ENCODE data around the gene CDC16. TPM values are rescaled to one million over a fixed set of nuclear protein-coding genes. Genes with fewer than 3 reads are reported as not detected.
"Not testable (repeated sequence)": the region's sequence is repeated elsewhere in the genome, so short reads cannot be mapped to it uniquely, and the experiment has no call there.

CDC16 gene
- polyA plus RNA-seq, 4 donors: 39.4 to 87.8 (median 48.5) TPM

GRCh38 chr13:114259374-114259773 lies 24.7 kb downstream of the CDC16 start:
- DNase-seq: no peak
- Histone ChIP-seq H3K27ac (ENCODE audit: low read depth in 1 of 3, low read length in 2 of 3) (no peak overlapping the region), H3K27me3 (ENCODE audit: control insufficient read depth in 3 of 3, insufficient read depth in 3 of 3, low read length in 3 of 3) (no peaks in the 10 kb centered on the region), H3K9me3 (ENCODE audit: control insufficient read depth in 2 of 2, insufficient read depth in 1 of 2, low read depth in 1 of 2, low read length in 1 of 2) (no peaks in the 10 kb centered on the region), H3K4me3 (ENCODE audit: low read depth in 1 of 3, low read length in 3 of 3) (no peak overlapping the region), H3K4me1 (ENCODE audit: control insufficient read depth in 3 of 3, insufficient read depth in 2 of 3, low read depth in 1 of 3, low read length in 2 of 3) (no peaks in the 10 kb centered on the region), H3K36me3 (ENCODE audit: control insufficient read depth in 3 of 3, insufficient read depth in 2 of 3, low read depth in 1 of 3, low read length in 3 of 3) (peaks cover 17 to 50% (median 25%) of the 10 kb centered on the region in 3 donors)
- WGBS, 3 donors: 87 to 93% (median 90%) methylated on average over 7 of the region's 7 CpGs
- FAIRE-seq: no peak

GRCh38 chr13:114259974-114260373 lies 25.3 kb downstream of the CDC16 start:
- WGBS, 3 donors: 68 to 83% (median 77%) methylated on average over 4 of the region's 4 CpGs
- no peaks in the 10 kb centered on the region for H3K4me1 ChIP-seq (ENCODE audit: control insufficient read depth in 3 of 3, insufficient read depth in 2 of 3, low read depth in 1 of 3, low read length in 2 of 3)
- no peak for DNase-seq
- no peak overlapping the region for H3K27ac ChIP-seq (ENCODE audit: low read depth in 1 of 3, low read length in 2 of 3)
- no peak overlapping the region for H3K4me3 ChIP-seq (ENCODE audit: low read depth in 1 of 3, low read length in 3 of 3)
- FAIRE-seq: no peak
- H3K27me3 ChIP-seq (ENCODE audit: control insufficient read depth in 3 of 3, insufficient read depth in 3 of 3, low read length in 3 of 3): no peaks in the 10 kb centered on the region
- no peaks in the 10 kb centered on the region for H3K9me3 ChIP-seq (ENCODE audit: control insufficient read depth in 2 of 2, insufficient read depth in 1 of 2, low read depth in 1 of 2, low read length in 1 of 2)
- H3K36me3 ChIP-seq (ENCODE audit: control insufficient read depth in 3 of 3, insufficient read depth in 2 of 3, low read depth in 1 of 3, low read length in 3 of 3): peaks cover 18 to 54% (median 25%) of the 10 kb centered on the region in 3 donors

- no peak overlapping the region for H3K27ac ChIP-seq (ENCODE audit: low read depth in 1 of 3, low read length in 2 of 3)
- peaks cover 17 to 53% (median 25%) of the 10 kb centered on the region in 3 donors for H3K36me3 ChIP-seq (ENCODE audit: control insufficient read depth in 3 of 3, insufficient read depth in 2 of 3, low read depth in 1 of 3, low read length in 3 of 3)
- FAIRE-seq (no peak), DNase-seq (no peak)
- WGBS, 3 donors: 86 to 98% (median 91%) methylated on average over 3 of the region's 3 CpGs
- H3K27me3 ChIP-seq (ENCODE audit: control insufficient read depth in 3 of 3, insufficient read depth in 3 of 3, low read length in 3 of 3): no peaks in the 10 kb centered on the region
- no peak overlapping the region for H3K4me3 ChIP-seq (ENCODE audit: low read depth in 1 of 3, low read length in 3 of 3)
- no peaks in the 10 kb centered on the region for H3K9me3 ChIP-seq (ENCODE audit: control insufficient read depth in 2 of 2, insufficient read depth in 1 of 2, low read depth in 1 of 2, low read length in 1 of 2)
- no peaks in the 10 kb centered on the region for H3K4me1 ChIP-seq (ENCODE audit: control insufficient read depth in 3 of 3, insufficient read depth in 2 of 3, low read depth in 1 of 3, low read length in 2 of 3)
These were observed 26.1 kb downstream of the CDC16 start for GRCh38 chr13:114260814-114261213.

GRCh38 chr13:114261328-114261965 lies 26.8 kb downstream of the CDC16 start:
- Histone ChIP-seq H3K9me3 (ENCODE audit: control insufficient read depth in 2 of 2, insufficient read depth in 1 of 2, low read depth in 1 of 2, low read length in 1 of 2) (no peaks in the 10 kb centered on the region), H3K27ac (ENCODE audit: low read depth in 1 of 3, low read length in 2 of 3) (no peak overlapping the region), H3K27me3 (ENCODE audit: control insufficient read depth in 3 of 3, insufficient read depth in 3 of 3, low read length in 3 of 3) (no peaks in the 10 kb centered on the region), H3K4me1 (ENCODE audit: control insufficient read depth in 3 of 3, insufficient read depth in 2 of 3, low read depth in 1 of 3, low read length in 2 of 3) (no peaks in the 10 kb centered on the region), H3K4me3 (ENCODE audit: low read depth in 1 of 3, low read length in 3 of 3) (no peak overlapping the region), H3K36me3 (ENCODE audit: control insufficient read depth in 3 of 3, insufficient read depth in 2 of 3, low read depth in 1 of 3, low read length in 3 of 3) (peaks cover 20 to 59% (median 25%) of the 10 kb centered on the region in 3 donors)
- no peak for DNase-seq
- no peak for FAIRE-seq
- 72 to 82% (median 79%) methylated on average over 3 of the region's 3 CpGs for WGBS, 3 donors

GRCh38 chr13:114263578-114263977 lies 28.9 kb downstream of the CDC16 start:
- Histone ChIP-seq H3K36me3 (ENCODE audit: control insufficient read depth in 3 of 3, insufficient read depth in 2 of 3, low read depth in 1 of 3, low read length in 3 of 3) (peaks cover 18 to 67% (median 23%) of the 10 kb centered on the region in 3 donors), H3K27me3 (ENCODE audit: control insufficient read depth in 3 of 3, insufficient read depth in 3 of 3, low read length in 3 of 3) (no peaks in the 10 kb centered on the region), H3K9me3 (ENCODE audit: control insufficient read depth in 2 of 2, insufficient read depth in 1 of 2, low read depth in 1 of 2, low read length in 1 of 2) (peaks cover 0 to 3% of the 10 kb centered on the region in 2 donors), H3K27ac (ENCODE audit: low read depth in 1 of 3, low read length in 2 of 3) (no peak overlapping the region), H3K4me3 (ENCODE audit: low read depth in 1 of 3, low read length in 3 of 3) (no peak overlapping the region), H3K4me1 (ENCODE audit: control insufficient read depth in 3 of 3, insufficient read depth in 2 of 3, low read depth in 1 of 3, low read length in 2 of 3) (no peaks in the 10 kb centered on the region)
- 68 to 82% (median 69%) methylated on average over 5 of the region's 5 CpGs for whole genome bisulfite sequencing, 3 donors
- DNase-seq: no peak
- FAIRE-seq: no peak

GRCh38 chr13:114264313-114264712 lies 29.6 kb downstream of the CDC16 start:
- not testable (repeated sequence) for H3K4me1 ChIP-seq (ENCODE audit: control insufficient read depth in 3 of 3, insufficient read depth in 2 of 3, low read depth in 1 of 3, low read length in 2 of 3); FAIRE-seq; DNase-seq; H3K4me3 ChIP-seq (ENCODE audit: low read depth in 1 of 3, low read length in 3 of 3); H3K27ac ChIP-seq (ENCODE audit: low read depth in 1 of 3, low read length in 2 of 3); H3K9me3 ChIP-seq (ENCODE audit: control insufficient read depth in 2 of 2, insufficient read depth in 1 of 2, low read depth in 1 of 2, low read length in 1 of 2); H3K27me3 ChIP-seq (ENCODE audit: control insufficient read depth in 3 of 3, insufficient read depth in 3 of 3, low read length in 3 of 3)
- 94 to 98% (median 97%) methylated on average over 13 of the region's 13 CpGs for WGBS, 3 donors
- H3K36me3 ChIP-seq (ENCODE audit: control insufficient read depth in 3 of 3, insufficient read depth in 2 of 3, low read depth in 1 of 3, low read length in 3 of 3): peaks cover 18 to 68% (median 20%) of the 10 kb centered on the region in 3 donors

GRCh38 chr13:114264886-114265611 lies 30.4 kb downstream of the CDC16 start:
- peaks cover 0 to 9% of the 10 kb centered on the region in 2 donors for H3K9me3 ChIP-seq (ENCODE audit: control insufficient read depth in 2 of 2, insufficient read depth in 1 of 2, low read depth in 1 of 2, low read length in 1 of 2)
- H3K27ac ChIP-seq (ENCODE audit: low read depth in 1 of 3, low read length in 2 of 3): no peak overlapping the region
- H3K4me1 ChIP-seq (ENCODE audit: control insufficient read depth in 3 of 3, insufficient read depth in 2 of 3, low read depth in 1 of 3, low read length in 2 of 3): no peaks in the 10 kb centered on the region
- 89 to 96% (median 91%) methylated on average over 8 of the region's 8 CpGs for WGBS, 3 donors
- no peaks in the 10 kb centered on the region for H3K27me3 ChIP-seq (ENCODE audit: control insufficient read depth in 3 of 3, insufficient read depth in 3 of 3, low read length in 3 of 3)
- H3K4me3 ChIP-seq (ENCODE audit: low read depth in 1 of 3, low read length in 3 of 3): no peak overlapping the region
- peaks cover 16 to 72% (median 17%) of the 10 kb centered on the region in 3 donors for H3K36me3 ChIP-seq (ENCODE audit: control insufficient read depth in 3 of 3, insufficient read depth in 2 of 3, low read depth in 1 of 3, low read length in 3 of 3)
- FAIRE-seq (no peak), DNase-seq (no peak)

GRCh38 chr13:114266241-114266640 lies 31.5 kb downstream of the CDC16 start:
- H3K4me1 ChIP-seq (ENCODE audit: control insufficient read depth in 3 of 3, insufficient read depth in 2 of 3, low read depth in 1 of 3, low read length in 2 of 3): no peaks in the 10 kb centered on the region
- H3K27ac ChIP-seq (ENCODE audit: low read depth in 1 of 3, low read length in 2 of 3): no peak overlapping the region
- H3K36me3 ChIP-seq (ENCODE audit: control insufficient read depth in 3 of 3, insufficient read depth in 2 of 3, low read depth in 1 of 3, low read length in 3 of 3): peaks cover 10 to 71% (median 13%) of the 10 kb centered on the region in 3 donors
- 93 to 98% (median 96%) methylated on average over 5 of the region's 5 CpGs for WGBS, 3 donors
- no peaks in the 10 kb centered on the region for H3K27me3 ChIP-seq (ENCODE audit: control insufficient read depth in 3 of 3, insufficient read depth in 3 of 3, low read length in 3 of 3)
- peaks cover 0 to 9% of the 10 kb centered on the region in 2 donors for H3K9me3 ChIP-seq (ENCODE audit: control insufficient read depth in 2 of 2, insufficient read depth in 1 of 2, low read depth in 1 of 2, low read length in 1 of 2)
- FAIRE-seq (no peak), DNase-seq (no peak)
- no peak overlapping the region for H3K4me3 ChIP-seq (ENCODE audit: low read depth in 1 of 3, low read length in 3 of 3)

Data from small intestine (tissue), 7 donors.